ENCODE data around the gene LILRA6.
"Not testable (repeated sequence)": the region's sequence is repeated elsewhere in the genome, so short reads cannot be mapped to it uniquely, and the experiment has no call there.

LILRA6 gene

DNA sequence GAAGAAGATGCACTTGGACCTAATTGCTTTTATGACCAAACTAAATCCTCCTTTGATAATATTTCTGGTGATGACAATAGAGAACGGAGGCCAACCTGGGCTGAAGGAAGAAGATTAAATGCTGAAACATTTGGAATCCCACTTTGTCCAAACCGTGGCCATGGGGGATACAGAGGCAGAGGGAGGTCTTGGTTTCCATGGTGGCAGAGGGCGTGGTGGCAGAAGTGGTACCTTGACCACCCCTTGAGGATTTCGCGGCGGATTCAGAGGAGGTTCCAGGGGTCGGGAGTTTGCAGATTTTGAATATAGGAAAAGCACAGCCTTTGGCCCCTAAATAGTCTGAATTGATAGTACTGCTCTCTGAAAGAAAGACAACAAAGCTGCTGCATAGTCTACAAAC is 12.6 kb downstream of the LILRA6 start:
- TF ChIP-seq, protein P1, sequence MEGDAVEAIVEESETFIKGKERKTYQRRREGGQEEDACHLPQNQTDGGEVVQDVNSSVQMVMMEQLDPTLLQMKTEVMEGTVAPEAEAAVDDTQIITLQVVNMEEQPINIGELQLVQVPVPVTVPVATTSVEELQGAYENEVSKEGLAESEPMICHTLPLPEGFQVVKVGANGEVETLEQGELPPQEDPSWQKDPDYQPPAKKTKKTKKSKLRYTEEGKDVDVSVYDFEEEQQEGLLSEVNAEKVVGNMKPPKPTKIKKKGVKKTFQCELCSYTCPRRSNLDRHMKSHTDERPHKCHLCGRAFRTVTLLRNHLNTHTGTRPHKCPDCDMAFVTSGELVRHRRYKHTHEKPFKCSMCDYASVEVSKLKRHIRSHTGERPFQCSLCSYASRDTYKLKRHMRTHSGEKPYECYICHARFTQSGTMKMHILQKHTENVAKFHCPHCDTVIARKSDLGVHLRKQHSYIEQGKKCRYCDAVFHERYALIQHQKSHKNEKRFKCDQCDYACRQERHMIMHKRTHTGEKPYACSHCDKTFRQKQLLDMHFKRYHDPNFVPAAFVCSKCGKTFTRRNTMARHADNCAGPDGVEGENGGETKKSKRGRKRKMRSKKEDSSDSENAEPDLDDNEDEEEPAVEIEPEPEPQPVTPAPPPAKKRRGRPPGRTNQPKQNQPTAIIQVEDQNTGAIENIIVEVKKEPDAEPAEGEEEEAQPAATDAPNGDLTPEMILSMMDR (conservative IDR thresholded peaks at IDR 0.05; ENCODE audit: low read length): no peak
- no peak overlapping the region for H3K4me3 ChIP-seq (ENCODE audit: low read length)
- DNase-seq (ENCODE audit: low read depth): no peak

DNA sequence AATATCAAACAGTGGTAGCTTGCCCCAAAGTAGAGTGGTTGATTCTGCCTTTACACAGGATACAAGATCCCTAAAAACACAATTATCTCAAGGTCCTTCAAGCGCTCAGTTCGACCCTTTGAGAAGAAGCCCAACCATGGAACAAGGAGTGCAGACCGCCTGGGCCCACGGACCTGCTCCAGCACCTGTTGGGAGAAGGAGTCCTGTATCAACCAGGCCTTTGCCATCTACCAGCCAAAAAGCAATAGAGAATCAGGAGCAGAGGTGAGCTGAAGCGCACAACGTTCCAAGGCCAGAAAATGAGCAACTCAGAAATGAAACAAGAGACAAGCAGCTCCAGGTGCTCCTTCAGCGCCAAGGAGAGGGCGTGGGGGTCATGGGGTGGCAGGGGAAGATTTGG is 13.4 kb downstream of the LILRA6 start:
- DNase-seq (ENCODE audit: low read depth): no peak
- TF ChIP-seq, protein P1 (conservative IDR thresholded peaks at IDR 0.05; ENCODE audit: low read length): no peak
- no peak overlapping the region for H3K4me3 ChIP-seq (ENCODE audit: low read length)

DNA sequence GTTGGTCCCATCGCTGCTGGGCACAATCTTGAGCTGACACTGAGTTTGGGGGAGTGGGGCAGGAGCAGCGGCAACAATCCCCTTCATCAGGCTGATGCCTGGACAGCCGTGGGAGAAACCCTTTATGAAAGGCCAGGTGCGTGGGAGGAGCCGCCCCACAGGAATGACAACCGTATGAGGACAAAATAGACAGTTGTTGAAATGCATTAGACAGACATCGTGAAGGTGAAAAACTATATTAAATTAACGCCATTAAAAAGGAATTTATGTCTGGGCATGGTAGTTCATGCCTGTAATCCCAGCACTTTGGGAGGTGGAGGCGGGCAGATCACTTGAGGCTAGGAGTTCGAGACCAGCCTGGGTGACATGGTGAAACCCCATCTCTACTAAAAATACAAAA is 18.0 kb downstream of the LILRA6 start:
- DNase-seq (ENCODE audit: low read depth); H3K4me3 ChIP-seq (ENCODE audit: low read length): not testable (repeated sequence)

DNA sequence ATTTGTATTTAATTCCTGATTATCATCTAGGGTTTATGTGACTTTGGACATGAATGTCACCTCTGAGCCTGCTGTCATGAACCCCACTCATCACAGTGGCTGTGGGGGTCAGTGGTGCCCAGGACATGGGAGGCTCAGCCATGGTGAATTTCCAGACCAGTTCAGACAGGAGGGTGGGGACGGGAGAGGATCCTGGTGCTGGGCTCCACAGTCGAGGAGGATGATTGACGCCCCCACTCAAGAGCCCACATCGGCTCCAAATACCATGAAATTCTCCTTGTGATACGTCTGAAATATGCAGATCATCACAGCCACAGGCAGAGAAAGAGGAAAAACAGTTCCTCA is 18.7 kb downstream of the LILRA6 start:
- H3K4me3 ChIP-seq (ENCODE audit: low read length); DNase-seq (ENCODE audit: low read depth): not testable (repeated sequence)

DNA sequence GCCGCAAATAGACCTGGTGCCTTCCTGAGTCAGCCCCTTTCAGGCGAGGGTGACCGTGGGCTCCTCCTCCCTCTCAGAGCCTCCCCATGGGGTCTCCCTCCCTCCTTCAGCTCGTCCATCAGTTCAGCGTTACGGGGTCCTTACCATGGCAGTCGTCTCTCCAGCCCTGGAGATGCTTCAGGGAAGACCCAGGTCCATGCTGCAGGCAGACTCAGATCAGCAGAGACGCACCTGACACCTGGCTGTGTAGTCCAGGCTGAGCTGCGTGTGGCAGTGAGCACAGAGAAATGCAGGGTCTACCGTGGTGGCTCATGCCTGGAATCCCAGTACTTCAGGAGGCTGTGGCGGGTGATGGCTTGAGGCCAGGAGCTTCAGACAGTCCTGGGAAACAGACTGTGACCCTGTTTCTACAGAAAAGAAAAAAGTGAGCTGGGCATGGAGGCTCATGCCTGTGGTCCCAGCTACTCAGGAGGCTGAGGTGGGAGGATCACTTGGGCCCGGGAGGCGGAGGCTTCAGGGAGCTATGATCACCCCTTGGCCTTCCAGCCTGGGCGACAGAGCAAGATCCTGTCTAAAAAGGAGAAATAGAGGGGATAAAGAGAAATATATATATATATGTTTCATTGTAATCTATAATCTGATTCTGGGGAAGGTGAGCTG is 19.2 kb downstream of the LILRA6 start:
- not testable (repeated sequence) for H3K4me3 ChIP-seq (ENCODE audit: low read length); DNase-seq (ENCODE audit: low read depth)

DNA sequence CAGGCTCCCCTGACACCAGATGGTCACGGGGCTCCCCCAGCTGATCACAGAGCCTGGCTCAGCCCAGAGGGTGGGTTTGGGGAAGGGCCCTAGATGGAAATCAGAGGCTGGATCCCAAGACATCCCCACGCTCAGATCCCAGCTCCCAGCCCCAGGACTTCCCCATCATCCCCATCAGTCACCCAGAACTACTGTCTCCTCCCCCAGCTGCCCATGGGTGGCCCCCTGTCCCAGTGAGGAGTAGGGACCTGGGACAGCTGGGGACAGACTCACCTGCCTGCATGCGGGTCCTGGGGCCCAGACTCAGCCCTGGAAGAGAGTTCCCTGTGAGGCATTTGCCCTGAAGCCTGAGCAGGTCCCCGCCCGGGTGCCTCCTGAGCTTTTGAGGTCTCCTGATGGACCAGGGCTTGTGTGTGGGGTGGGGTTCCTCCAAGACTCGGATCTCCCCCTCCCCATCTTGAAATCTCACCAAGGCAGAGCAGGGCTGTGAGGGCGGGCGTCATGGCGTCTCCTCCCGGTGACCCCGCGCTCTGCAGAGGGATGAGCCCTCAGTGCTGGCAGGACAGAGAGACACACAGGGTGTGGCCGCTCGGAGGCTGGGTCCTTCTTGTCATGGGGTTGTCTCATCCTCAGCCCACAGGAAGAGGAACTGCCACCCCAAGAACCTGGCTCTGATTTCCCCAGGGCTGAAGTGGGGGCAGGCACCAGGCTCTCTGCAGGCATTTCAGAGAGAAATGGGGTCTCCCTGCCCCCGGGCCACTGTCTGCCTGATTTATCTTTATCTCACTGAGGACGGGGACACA is 19.9 kb downstream of the LILRA6 start, which contains the start of gene LILRB3:
LILRB3 (minus strand) TSS at position 534 of the 803 bp plus-strand sequence; CDS start at position 503, 31 bp downstream.
- not testable (repeated sequence) for H3K4me3 ChIP-seq (ENCODE audit: low read length); DNase-seq (ENCODE audit: low read depth)

DNA sequence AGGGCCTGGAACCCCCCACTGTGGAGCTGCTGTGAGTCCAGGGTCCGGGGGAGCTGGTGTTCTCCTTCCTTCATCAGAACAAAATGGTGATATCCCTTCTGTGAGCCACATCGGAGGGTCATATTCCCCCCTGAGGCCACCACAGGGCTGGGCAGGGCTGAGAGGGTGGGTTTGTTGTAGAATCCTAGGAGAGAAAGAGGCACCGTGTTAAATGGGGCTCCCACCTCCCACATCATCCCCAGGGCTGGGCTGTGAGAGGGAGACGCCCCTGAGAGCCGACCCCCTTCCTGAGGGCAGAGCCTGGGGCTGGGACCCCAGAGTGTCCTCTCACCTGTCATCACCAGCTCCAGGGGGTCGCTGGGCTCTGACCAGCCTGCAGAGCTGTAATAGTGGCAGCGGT is 20.6 kb downstream of the LILRA6 start:
- not testable (repeated sequence) for H3K4me3 ChIP-seq (ENCODE audit: low read length); DNase-seq (ENCODE audit: low read depth)

DNA sequence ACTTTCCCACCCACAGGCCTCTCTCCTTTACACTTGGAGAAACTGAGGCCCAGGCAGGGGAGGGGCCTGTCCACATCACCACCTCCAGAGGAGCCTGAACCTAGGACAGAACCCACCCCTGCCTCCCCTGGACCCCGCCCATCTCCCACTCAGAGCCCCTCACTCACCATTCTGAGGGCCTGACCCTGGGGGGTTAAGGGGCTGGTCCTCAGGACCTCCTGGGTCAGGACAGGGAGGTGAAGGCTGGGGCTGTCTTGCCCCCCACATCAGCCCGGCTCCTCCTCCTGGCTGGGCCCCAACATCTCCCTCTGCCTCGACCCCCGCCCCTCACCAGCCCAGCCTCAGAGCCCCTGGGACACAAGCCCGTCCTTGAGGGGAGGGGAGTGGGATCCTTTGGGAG is 22.9 kb downstream of the LILRA6 start:
- not testable (repeated sequence) for DNase-seq (ENCODE audit: low read depth); H3K4me3 ChIP-seq (ENCODE audit: low read length)

DNA sequence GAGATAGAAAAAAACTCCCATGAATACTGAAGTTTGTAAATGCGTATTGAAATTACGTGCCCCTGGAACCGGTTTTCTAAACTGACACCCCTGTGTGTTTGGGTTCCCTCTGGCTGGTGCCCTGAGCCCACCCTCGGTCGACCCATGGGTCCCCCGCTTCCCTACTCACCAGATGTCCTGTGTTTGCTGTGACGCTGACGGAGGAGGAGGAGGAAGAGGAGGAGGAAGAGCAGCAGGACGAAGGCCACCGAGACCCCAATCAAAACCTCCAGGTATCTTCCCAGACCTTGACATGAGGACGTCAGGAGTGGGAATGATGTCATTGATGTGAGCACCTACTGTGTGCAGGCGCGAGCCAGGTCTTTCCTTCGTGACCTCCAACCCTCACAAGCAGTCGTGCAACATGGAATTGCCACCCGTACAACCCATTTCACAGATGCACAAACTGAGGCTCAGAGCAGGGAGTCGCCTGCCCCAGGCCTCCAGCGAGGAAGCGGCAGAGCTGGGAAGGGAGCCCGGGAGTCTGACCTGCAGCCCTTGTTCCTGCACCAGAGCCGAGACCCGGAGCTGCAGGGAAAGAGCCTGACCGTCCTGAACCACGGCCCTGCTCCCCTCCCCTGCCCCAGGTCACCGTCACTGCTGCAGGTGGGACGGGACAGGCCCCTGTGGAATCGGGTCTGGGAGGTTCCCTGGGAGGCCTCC is 23.5 kb downstream of the LILRA6 start:
- no peak for DNase-seq (ENCODE audit: low read depth)
- TF ChIP-seq, protein P1 (conservative IDR thresholded peaks at IDR 0.05; ENCODE audit: low read length): no peak
- no peak overlapping the region for H3K4me3 ChIP-seq (ENCODE audit: low read length)

DNA sequence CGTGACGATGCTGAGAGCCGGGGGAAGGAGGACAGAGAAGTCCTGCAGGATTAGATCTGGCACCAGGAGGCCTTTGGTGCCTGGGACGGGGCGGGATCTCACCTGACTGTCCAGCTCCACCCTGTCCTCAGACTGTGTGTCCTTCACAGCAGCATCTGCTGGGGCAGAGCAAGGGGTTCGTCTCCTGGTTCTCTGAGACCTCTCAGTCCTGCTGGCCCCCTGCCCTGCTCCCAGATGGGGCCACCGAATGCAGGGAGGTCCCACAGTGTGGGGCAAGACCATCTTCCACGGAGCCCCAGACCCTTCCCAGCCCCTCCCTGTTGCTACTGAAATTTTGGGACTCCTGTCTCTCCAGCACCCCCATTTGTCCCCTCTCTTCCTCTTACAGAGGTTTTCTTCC is 24.3 kb downstream of the LILRA6 start:
- no peak for DNase-seq (ENCODE audit: low read depth)
- no peak overlapping the region for H3K4me3 ChIP-seq (ENCODE audit: low read length)
- TF ChIP-seq, protein P1 (conservative IDR thresholded peaks at IDR 0.05; ENCODE audit: low read length): no peak

DNA sequence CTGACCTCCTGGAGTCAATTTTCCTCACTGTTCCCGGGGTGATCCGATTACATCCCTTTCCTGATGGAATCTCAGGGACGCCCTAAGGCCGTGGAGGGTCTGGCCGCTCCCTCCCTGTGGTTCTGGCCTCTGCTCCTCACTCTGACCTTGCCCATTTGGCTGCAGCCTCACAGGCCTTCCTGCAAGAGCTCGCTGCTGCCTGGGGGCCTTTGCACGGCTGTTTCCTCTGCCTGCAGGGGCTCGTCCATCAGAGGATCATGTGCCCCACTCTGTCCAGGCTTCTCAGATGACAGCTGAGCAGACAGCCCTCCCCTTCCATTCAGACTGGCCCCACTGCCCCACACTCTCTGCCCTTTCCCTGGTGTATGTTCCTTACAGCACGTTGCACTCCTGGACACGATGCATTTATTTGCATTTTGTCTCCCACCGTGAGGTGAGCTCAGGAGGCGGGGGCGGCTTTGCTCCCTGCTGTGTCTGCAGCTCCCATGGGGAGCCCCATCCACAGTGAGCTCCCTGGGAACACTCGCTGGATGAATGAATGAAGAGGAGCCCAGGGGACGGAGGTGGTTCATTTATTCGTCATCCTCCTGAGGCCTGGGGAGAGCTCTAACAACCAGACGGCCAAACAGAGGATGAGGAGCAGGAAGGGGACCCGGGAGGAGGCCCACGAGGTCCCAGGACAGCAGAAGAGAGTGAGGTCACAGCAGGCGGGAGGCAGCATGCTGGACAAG is 24.9 kb downstream of the LILRA6 start:
- not testable (repeated sequence) for DNase-seq (ENCODE audit: low read depth); H3K4me3 ChIP-seq (ENCODE audit: low read length)
